SW 1271 (cell line): ENCODE results near the gene EPB41L2.
"Not testable (repeated sequence)": the region's sequence is repeated elsewhere in the genome, so short reads cannot be mapped to it uniquely, and the experiment has no call there.

Source experiments
- DNase-seq, 2 experiments: peaks; one replicate each; lab custom pipeline; 2025; lab: John Stamatoyannopoulos, UW

Gene EPB41L2

DNA sequence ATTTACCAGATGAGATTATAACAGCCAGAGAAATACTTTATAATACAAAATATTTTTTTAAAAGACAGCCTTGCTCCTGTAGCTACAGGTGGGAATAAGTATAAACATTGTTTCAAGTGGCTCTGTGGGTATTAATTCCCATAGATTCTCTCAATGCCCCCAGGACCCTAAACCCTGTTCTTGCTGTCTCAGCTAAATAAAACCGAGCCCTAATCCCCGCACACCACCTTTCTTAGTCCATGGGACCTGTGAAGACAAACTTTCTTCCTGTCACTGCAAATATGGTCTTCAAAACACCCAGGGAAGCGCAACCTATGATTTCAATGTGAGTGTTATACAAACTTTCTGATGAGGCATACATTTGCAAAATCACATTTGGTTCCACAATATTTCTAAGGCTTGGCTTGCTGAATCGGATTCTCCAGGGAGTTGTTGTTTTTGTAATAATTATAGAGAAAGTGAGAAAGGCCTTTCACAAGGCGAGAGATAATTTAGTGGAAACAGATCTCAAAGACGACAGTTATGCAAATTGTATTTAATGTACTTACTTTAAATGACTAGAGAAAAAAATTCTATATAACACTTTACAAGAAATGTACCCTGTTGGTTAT is 224.7 kb downstream of the EPB41L2 start:
- DNase-seq: no peak

DNA sequence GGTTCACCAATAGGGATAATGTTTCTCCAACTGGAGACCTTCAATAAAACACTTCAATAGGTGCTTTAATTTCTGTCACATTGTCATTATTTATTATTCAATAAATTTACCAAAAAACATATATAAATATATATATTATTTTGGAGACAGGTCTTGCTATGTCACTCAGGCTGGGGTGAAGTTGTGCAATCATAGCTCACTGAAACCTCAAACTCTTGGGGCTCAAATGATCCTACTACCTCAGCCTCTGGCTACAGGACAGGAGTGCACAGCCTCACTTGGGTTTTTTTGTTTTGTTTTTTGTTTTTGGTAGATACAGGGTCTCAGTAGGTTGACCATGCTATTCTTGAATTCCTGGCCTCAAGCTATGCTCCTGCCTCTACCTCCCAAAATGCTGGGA is 226.0 kb downstream of the EPB41L2 start:
- no peak for DNase-seq

GRCh38 chr6:130836055-130836640 is 226.9 kb downstream of the EPB41L2 start:
- no peak for DNase-seq

DNA sequence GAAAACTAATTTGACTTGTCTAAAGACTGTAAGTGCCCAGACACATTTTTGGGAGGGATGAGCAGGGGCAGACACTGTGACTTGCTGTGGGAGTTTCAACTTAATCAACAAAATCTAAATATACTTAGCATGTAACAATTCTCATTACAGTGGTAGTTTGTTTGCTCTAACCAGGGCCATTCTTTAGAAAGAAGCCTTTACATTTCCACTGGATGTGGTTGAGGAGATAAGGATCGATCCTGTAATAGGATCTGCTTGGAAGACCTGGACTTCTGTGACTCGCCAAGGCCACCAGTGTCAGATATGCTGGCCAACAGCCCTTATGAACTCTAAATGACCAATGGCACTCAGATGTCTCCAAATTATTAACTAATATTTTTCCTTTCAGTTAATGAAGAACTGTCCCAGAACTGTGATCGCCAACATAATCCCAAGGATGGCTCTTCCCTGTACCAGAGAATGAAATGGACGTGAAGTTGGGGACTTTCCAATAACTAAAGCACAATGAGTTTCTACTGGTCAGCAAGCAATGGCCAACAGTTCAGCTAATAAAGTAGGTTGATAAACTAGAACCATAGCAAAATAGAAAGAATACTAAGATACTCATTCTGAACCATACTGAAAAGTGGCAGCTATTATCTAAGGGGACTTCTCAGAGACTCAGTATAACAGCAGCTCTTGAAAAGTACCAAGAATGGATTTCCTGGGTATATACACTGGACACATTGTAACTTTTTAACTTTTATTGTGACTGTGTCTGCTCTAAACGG is 228.4 kb downstream of the EPB41L2 start:
- DNase-seq: no peak

GRCh38 chr6:130833569-130833968 is 229.5 kb downstream of the EPB41L2 start:
- DNase-seq: no peak

DNA sequence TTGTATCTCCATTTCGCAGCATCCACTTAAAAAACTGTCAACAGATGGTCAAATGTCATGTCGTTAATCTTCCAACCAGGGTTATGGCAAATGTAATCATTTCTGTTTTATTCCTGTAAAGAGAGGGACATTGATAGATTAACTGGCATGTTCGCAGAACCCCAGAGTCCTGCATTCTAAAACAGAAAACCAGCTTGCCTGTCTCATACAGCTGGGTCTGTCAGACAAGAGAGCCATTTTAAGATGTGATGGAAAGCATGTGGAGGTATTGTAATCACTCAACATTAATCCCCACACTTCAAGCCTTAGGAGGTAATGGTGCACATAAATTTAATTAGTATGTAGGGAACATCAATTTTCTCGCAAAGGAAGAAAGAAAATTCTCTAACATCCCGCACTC is 231.4 kb downstream of the EPB41L2 start:
- no peak for DNase-seq

GRCh38 chr6:130829333-130829910 is 233.6 kb downstream of the EPB41L2 start:
- no peak for DNase-seq

- DNase-seq: no peak
Measured at GRCh38 chr6:130827247-130828149, 235.5 kb downstream of the EPB41L2 start, which contains the start of gene SMLR1. Gene SMLR1 (plus strand): TSS chr6:130827406. CDS start chr6:130827414, 8 bp downstream.

DNA sequence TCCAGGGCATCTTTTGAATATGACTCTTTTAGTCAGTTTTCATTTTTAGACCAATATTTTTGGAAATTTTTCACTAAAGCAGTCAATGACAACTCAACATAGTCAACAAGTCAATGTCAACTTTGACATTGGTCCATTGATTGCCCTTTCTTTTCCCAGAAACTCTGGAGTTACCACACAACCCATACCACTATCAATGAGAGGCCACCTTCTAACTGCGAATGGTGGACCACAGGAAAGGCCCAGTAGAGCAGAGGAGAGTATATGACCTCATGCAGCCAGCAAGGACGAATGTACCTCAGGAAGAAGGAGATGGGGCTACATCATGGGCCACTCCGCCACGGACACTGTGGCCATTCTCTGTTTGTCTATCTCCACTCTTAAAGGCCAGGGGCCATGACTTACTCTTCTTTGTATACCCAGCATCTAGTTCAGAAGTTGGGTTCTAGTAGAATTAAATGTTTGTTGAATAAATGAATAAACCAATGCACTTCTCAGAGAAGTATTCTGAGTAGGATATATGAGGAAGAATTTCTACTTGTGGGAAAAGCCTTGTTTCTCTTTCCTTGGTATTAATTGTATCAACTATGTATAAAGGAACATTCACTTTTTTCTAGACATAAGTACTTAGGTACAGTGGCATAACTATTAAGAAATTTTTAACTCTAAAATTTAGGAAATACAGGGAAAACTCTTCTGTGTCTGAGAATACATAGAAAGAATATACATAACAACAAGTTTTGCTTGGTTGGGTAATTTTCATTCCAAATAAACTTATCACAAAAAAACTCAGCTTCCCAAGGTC is 236.4 kb downstream of the EPB41L2 start:
- DNase-seq: no peak

- no peak for DNase-seq
Measured at GRCh38 chr6:130825772-130826441, 237.1 kb downstream of the EPB41L2 start.

DNA sequence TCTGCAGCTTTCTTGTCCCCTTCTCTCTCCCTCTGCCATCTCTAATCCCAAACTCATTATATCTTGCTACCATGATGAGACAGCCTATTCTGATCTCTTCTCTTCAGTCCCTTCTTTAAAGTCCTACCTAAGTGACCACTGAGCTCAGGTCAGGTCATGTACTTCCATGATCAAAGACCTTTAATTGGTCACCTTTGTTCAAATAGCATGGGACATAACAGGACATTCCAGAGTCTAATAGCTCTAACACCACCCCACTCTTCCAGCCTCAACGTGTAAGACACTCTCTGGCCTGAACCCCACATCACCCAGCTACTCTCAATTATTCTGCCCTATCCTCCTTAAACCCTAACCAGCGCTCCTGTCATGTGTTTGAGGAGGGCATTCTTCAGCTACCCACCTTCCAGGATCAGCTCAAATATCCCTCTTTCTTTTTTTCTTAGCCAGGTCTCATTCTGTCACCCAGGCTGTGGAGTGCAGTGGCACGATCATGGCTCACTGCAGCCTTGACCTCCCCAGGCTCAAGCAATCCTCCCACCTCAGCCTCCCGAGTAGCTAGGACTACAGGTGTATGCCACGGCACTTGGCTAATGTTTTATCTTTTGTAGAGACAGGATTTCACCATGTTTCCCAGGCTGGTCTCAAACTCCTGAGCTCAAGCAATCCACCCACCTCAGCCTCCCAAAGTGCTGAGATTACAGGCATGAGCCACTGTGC is 237.9 kb downstream of the EPB41L2 start:
- no peak for DNase-seq

GRCh38 chr6:130822736-130823135 is 240.3 kb downstream of the EPB41L2 start:
- no peak for DNase-seq

DNA sequence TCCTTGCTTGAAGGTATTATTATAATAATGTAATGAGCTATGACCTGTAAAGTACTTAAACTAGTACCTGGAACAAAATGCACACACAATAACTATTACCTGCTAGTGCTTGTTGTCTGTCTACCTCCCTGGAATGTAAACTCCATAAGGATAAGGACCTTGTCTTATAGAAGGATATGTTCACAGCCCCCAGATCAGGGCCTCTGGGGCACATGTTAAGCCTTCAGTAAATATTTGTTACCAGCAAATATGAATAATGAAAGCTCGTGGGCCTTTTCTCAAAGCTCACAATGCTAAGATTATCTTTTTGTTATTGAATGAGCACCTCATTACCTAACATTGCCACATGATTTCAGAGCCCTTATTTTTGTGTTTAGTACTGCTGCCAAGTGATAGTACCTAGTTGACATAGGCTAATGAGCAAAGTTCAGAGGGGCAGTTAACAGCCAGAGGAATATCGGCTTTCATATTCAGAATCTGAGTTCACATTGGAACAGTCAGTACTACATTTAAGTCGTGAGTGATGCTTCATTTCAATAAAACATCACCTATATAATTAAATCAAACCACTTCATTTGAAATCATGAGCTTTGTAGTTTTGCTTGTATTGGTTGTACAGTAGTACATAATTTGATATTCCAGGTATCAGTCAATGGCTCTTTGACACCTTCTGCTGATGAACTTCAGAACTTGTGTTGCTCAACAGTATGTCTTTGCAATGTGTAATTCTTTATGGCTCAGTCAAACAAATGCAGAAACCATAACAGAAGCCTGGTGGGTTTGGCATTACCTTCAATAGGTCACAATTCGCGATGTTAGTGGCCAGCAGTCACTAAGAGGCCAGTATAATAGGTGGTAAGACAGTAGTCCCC is 247.6 kb downstream of the EPB41L2 start:
- no peak for DNase-seq

DNA sequence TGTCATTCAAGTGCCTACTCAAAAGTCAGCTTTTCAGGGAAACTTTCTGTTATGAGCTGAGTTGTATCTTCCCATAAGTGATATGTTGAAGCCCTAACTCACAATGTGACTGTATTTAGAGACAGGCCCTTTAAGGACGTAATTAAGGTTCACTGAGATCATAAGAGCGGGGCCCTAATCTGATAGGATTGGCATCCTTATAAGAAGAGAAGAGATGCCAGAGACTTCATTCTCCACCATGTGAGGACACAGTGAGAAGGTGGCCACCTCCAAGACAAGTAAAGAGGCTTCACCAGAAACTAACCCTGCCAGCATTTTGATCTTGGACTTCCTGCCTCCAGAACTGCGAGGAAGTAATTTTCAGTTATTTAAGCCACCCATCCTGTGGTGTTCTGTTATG is 248.5 kb downstream of the EPB41L2 start:
- DNase-seq: no peak

DNA sequence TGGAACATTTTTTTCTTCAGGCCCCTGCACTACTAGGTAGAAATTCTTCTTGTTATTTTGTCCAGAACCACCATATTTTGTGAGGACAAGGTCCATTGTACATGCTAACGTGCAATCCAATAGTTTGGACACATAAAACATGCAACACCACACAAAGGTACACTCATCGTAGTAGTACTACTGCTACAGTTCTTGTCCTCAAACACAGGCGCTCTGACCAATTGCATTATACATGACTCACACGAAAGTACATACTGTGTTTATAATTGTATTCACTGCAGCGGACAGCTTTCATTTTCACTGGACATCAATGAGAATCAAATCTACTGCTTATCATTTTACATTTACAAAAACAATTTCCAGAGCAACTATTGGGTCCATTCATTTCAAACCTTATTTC is 251.1 kb downstream of the EPB41L2 start:
- DNase-seq: no peak

GRCh38 chr6:130810307-130811030 is 252.6 kb downstream of the EPB41L2 start:
- DNase-seq: no peak

GRCh38 chr6:130801368-130801767 is 261.7 kb downstream of the EPB41L2 start:
- not testable (repeated sequence) for DNase-seq

DNA sequence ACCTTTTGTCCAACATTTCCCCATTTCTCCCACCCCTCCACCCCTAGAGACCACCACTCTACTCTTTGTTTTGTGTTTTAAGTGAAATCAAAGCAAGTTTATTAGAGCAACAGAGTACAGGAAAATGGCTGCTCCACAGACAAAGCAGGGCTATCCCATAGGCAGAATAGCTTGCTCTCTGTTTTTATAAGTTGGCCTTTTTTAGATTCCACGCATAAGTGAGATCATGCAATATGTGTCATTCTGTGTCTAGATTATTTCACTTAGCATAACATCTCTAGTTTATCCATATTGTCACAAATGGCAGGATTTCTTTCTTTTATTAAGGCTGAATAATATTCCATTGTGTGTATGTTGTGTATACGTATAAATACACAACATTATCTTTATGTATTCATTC is 266.0 kb downstream of the EPB41L2 start:
- DNase-seq: no peak
